Measurements from ENCODE around the gene PPP1R12B.
A peak's percentile ranks its signal among the peaks of the same experiment; 100 is the strongest.
"Not testable (repeated sequence)": the region's sequence is repeated elsewhere in the genome, so short reads cannot be mapped to it uniquely, and the experiment has no call there.

PPP1R12B gene

DNA sequence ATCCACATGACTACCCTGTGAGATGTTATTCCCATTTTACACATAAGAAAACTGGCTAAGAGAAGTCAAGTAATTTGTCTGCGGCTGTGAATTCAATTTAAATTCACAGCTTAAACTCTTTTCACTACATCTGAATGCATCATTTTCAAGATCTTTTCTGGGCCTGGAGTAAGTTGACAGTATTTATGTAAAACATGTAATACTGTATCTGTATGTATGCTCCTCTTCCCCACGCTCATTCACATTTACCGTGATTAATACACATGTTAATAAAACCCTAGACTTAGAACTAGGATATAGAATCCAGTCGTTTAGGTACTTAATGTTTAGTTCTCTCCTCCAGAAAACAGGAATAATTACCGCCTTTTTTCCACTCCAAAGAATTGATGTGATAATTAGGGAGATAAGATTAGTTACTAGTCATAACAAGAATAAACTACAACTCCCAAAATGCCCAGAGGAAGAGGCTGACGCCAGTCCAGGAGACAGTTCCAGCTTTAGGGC is 442 bp upstream of the PPP1R12B start:
- DNase-seq = no peak

DNA sequence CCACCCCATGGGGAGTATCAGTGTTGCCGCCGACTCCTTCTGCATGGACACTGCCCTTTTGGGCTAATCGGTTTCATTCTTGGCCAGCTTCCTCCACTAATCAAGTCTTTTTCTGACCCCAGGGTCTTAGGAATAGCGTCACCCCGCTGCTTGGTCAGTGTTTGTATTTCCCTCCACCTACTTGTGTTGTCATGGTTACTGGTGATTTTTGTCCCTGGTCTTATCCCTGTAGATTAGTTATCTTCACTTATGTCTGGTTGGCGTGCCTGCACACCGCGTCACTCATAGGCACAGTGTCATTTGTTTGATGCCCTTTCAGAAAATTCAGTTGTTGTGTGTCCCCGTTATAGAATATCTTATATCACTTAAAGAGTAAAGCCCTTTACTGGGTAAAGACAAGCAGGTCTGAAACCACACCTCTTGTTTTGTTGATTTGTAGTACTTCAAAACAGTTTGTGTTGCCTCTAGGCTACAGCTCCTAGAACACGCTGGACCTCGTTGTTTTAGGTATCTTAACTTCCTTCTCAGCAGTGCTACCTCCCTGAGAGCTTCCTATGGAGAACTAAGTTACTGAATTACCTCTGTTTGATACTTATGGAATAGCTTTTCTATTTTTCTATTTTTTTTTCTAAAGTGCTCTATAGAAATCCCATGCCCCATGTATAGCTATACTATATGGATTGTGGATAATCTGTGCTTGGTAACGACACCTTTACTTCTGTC is 868 bp downstream of the PPP1R12B start:
- DNase-seq = peak; percentile 19

DNA sequence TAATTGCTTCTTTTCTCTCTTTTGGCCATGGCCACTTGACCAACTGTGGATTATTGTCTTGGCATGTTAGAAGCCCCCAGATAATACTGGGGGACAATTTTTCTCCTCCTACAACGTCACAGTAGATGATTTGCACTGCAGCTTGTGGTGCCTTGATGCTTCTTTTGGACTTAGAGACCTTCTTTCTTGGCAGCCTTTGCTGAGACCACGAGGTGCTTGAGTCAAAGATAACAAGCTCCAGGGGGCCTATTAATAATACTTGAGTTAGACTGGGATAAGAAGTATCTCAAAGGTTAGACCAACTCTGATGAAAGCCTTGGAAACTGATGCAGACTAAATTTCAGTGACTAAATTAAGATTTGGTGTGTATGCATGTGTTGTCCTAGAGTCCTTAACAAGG is 3.2 kb downstream of the PPP1R12B start:
- DNase-seq = peak; percentile 49

DNA sequence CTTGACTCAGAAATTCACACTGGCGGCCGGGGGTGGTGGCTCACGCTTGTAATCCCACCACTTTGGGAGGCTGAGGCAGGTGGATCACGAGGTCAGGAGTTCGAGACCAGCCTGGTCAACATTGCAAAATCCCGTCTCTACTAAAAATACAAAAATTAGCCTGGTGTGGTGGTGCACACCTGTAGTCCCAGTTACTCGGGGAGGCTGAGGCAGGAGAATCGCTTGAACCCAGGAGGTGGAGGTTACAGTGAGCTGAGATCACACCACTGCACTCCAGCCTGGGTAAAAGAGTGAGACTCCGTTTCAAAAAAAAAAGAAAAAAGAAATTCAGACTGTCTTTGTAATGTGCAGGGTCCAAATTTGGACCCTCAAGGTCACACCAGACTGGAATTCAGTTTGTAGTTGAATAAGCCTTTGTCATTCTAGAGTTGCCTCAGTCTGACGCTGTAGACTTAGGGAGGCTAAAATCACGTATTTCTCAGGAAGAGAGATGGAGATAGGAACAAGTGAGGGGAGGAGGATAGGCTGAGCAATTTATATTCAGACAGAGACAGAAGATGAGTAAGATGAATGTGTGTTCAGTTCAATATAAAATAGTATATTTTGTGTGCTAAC is 4.2 kb downstream of the PPP1R12B start:
- DNase-seq = not testable (repeated sequence)

DNA sequence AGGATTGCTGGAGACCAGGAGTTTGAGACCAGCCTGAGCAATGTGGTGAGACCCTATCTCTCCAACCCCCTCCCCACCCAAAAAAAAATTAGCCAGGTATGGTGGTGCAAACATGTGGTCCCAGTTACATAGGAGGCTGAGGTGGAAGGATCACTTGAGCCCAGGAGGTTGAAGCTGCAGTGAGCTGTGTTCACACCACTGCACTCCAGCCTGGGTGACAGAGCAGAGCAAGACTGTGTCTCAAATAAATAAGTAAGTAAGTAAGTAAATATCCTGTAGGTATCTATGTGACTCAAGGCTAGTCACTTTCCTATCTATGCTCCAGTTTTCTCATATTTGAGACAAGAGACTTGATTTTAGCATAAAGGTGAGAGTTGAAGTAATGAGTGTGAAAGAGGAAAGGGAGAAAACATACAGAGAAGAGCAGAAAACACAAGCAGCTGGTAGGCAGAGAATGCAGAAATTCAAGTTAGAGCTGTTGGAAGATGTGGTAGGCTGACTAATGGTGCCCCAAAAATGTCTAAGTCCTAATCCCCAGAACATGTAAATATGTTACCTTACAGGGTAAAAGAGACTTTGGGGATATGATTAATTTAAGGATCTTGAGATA is 7.5 kb downstream of the PPP1R12B start:
- no peak for DNase-seq

DNA sequence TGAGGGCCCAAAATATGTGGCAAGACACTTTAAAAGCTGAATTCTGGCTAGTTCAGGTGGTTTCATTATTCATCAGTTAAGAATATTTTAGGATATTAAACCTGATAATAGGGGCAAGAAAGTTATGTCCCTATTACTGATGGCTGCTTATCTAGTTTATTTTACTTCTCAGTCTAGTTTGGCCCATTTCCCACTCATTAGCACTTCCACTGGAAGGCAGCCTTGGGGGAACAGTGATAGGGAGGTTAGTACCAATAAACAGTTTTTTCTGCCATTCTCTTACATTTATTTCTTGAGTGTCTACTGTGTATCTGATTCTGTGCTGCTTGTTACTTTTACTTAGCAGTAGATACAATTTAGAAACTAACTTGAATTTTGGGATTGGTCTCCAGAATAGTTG is 9.0 kb downstream of the PPP1R12B start:
- no peak for DNase-seq

DNA sequence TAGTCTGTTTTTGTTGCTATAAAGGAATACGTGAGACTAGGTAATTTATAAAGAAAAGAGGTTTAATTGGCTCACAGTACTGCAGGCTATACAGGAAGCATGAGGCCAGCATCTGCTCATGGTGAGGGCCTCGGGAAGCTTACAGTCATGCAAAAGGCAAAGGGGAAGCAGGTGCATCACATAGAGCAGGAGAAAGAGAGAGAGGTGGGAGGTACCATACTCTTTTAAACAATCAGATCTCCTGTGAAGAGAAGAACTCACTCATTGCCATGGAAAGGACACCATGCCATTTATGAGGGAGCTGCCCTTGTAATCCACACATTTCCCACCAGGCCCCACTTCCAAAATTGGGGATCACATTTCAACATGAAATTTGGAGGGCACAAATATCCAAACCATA is 12.7 kb downstream of the PPP1R12B start:
- DNase-seq = no peak

DNA sequence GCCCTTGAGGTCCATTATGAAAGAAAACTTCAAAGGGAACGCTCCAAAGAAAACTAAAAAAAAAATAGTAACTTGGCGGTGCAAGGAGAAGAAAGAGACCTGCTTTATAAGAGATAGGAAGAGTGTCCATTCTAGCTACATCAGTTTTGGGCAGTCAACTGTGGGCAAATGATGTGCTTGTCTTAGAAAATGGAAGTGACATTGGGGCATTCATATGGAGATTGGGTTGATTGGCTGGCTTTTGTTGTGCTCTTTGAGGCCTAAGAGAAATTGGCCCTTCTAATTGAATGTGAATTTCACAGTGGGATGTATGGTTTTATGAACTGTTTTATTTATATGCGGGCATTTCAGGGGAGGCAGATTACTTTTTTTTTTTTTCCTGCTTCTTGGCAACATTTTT is 13.2 kb downstream of the PPP1R12B start:
- no peak for DNase-seq

DNA sequence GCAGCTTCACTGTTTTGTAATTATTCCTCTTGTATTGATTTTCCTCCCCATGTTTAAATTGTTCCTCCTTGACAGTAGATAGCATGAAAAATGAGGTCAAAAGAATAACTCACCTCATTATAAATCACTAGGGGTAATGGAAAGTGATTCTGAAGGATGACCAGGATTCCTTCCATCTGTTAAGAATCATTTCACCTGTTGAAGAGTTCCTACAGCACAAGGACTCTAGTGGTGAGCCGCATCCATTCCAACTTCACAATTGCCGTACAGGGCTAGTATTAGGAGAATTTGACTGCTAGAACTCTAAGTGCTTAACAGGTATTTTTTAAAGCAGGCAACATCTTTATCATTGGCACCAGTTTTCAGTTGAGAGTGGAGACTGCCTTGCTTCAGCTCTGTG is 13.7 kb downstream of the PPP1R12B start:
- no peak for DNase-seq

DNA sequence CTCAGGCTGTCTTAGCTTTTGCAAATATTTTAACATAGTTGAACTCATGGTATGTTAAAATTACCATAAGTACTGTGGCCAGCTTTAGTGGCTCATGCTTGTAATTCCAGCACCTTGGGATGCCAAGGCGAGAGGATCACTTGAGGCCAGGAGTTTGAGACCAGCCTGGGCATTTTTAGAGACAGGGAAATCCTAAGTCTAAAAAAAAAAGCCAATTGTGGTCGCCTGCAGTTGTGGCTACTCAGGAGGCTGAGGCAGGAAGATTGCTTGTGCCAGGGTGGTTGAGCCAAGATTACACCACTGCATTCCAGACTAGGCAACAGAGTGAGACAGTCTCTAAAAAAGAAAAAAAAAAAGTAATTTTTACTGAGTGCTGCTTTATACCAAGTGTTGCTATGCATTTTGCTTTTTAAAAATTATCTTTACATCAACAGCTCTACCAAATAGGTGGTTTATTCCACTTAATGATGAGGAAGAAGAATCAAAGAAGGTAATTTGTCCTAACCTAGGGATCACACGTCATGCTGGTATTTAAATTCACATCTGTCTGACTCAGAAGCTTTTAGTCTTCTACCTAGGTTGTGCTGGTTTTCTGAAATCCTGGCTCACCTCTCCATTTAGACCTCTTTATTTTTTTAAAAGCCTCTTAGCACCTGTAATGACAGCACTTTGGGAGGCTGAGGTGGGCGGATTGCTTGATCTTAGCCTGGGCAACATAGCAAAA is 16.8 kb downstream of the PPP1R12B start:
- DNase-seq = peak; percentile 61

DNA sequence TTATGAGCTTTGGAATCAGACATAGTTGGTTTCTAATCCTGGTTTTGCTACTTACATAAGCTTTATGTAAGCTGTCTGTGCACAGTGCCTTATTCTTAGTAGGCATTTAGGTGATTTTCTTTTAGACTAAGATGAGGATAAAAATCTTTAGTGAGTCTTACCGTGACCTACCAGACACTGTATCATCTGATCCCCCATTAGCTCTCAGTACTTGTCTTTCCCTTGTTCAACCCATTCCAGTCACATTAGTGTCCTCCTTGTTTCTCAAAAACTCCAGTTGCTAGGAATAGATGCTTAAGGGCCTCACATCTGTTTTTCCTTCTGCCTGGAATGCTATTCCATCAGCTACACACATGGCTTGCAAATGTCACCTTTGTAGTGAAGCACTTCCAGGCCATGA is 18.8 kb downstream of the PPP1R12B start:
- peak; percentile 60 for DNase-seq

DNA sequence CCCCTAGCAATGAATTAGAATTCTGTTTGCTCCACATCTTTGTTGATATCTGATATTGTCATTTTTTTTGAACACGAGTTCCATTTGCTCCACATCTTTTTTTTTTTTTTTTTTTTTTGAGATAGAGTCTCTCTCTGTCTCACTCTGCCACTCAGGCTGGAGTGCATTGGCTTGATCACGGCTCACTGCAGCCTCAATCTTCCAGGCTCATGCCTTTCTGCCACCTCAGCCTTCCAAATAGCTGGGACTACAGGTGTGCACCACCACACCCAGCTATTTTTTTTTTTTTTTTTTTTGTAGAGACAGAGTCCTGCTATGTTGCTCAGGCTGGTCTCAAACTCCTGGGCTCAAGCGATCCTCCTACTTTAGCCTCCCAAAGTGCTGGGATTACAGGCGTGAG is 22.4 kb downstream of the PPP1R12B start:
- DNase-seq = not testable (repeated sequence)

DNA sequence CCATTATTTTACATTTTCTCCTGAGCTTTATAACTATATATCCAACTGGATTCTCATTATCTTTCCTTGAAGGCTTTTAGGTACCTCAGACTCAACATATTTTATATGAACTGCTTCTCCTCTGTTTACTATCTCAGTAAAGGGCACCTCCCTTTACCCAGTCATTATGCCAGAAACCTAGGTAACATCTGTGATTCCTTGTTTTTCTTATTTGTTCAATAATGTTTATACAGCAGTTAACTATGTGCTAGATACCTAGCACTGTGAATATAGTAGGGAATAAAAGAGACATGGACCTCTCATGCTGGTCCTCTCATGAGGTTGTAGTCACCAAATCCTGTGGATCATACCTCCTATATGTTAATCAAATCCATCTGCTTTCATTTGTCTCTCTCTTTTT is 25.6 kb downstream of the PPP1R12B start:
- DNase-seq = no peak

DNA sequence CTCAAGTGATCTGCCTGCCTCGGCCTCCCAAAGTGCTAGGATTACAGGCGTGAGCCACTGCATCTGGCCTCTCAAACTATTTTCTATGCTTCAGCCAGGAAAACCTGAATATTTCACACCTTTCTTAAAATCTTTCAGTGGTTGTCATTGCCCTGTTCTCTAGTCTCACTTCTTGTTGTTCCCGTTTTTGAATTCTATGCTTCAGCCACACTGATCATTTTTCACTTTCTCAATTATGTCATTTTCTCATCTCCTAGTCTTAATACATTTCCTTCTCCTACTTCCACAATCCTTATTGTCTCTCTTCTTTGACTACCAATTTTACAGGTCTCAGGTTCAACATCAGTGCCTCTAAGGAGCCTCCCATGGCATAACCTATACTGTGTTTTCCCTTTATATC is 26.7 kb downstream of the PPP1R12B start:
- not testable (repeated sequence) for DNase-seq

DNA sequence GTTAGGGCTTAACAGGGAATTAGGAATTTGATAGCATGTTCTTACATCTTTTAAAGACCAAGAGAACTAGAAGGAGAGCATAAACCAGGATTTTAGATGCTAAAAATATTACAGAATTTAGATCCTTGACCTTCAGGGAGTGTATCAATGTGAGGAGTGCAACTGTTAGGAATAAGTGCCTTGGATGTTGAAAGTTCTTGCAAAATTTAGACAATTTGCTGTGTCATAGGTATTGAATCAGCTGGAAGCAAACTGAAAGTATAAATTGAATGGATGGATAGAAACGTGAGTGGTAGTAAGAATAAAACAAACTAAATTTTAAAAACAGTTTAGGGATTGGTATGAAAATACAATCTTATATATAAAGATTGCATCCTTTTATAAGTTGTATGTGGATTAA is 27.7 kb downstream of the PPP1R12B start:
- peak; percentile 37 for DNase-seq

DNA sequence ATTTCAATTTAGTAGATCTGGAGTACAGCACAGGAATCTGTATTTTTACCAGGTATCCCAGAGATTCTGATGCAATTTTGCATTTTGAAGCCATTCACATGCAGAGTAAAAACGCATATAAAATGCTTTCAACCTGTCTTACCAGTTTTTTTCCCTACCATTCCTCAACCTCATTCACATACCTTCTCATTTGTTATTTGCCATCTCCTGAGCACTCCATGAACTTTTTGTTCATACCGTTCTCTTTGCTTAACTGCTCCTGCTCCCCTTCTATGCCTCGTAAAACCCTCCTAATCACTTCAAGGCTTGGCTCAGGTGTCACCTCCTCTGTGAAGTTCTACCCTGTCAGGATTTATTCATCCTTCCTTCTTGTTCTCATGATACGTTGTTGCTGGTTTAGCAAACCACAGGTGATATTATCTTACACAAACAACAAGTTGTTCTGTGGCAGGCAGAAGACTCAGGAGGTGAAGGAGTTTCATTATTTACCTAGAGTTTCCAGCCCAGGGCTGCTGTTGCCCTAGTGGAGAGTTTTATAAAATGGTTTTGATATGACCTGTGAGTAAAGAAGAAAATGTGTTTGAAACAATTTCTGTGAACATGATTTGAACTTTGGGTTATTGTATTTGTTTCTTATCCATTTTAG is 31.5 kb downstream of the PPP1R12B start:
- DNase-seq = not testable (repeated sequence)

DNA sequence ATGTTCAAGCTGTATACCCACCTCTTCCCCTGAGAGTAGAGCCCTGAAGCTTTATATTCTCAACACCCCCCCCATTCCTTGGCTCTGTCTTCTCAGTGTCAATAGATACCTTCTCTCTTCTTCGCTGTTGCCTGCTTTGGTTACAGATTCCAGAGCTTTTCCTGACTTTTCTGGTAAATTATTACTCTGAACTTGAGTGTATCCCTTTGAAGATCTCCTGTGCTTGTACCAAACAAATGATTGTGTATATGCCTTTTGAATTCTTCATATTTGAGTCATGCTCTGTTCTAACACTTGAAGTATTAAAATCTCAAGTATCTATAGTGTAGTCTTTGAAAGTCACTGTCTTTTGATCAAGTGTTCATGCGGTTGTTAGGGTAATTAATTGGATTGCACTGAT is 32.0 kb downstream of the PPP1R12B start:
- peak; percentile 36 for DNase-seq

DNA sequence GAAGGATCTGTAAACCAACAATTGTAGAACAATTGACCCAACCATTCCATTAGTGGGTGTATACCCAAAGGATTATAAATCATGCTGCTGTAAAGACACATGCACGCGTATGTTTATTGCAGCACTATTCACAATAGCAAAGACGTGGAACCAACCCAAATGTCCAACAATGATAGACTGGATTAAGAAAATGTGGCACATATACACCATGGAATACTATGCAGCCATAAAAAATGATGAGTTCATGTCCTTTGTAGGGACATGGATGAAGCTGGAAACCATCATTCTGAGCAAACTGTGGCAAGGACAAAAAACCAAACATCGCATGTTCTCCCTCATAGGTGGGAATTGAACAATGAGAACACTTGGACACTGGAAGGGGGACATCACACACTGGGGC is 33.4 kb downstream of the PPP1R12B start:
- DNase-seq = not testable (repeated sequence)

DNA sequence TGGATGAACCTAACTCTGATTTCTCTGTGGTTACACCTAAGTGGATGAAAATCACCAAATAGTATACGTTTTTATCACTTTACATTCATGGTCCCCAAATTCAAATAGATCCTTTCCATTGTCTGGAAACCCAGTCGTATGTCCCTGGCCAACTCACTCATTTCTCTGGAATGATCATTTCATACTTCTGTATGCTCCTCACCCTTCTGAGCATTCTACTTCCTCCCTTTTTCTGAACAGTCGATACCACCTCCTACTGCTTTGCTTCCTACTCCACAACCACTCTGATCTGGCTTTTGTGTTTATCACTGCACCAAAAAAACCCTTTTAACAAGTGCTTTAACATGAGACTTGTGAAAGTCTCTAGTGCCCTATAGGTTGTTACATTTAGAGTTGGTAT is 47.3 kb downstream of the PPP1R12B start:
- peak; percentile 59 for DNase-seq

DNA sequence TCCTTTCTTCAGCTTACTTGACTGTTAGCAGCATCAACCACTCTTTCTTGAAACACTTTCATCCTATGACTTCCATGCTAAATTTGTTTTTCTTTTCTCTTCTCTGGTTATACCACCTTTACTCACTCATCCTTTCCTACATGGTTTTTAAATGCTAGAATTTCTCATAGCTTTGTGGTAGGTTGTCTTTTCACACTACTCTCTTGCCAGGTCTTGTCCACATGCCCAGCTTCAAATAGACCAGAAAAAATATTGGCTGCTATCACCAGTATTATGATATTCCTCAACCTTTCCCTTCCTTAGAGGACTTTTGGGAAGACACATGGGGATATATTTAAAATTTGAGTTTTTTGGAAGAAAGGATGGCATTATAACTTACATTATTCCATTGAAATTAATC is 48.8 kb downstream of the PPP1R12B start:
- DNase-seq = no peak

DNA sequence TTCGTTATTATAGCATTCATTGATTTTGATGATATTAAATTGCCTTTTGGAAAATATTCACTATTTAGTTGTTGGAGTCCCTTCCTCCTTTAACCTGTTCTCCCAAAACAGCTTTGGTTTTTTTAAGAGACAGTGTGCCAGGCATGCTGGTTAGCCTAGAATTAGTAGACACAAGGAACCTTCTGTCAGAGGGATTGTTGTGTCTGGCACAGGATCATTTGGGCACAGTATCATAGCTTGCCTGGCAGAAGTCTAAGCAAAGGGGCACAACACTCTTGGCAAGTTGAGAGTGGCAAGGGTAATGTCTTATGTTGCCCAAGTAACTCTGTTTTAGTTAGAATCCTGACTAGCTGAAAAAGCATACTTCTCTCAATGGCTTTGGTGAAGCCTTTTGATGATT is 49.9 kb downstream of the PPP1R12B start:
- not testable (repeated sequence) for DNase-seq

DNA sequence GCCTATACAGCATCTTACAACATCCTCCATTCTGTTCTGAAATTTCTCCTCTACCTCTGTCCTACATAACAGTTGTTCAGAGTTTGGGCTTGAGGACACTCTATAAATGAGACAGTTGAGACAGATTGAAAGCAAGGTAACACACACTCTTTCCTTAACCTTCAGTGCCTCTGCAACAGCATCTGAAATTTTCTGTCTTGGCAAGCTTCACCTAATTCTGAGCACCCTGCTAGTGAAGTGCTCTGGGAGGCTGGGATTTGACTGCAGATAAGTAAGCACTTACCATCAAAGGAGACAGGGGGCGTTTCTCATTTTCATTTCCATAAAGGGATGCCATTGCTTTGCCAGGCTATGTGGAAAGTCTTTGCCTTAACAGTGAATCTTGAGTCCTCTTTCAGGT is 53.3 kb downstream of the PPP1R12B start:
- DNase-seq = not testable (repeated sequence)

DNA sequence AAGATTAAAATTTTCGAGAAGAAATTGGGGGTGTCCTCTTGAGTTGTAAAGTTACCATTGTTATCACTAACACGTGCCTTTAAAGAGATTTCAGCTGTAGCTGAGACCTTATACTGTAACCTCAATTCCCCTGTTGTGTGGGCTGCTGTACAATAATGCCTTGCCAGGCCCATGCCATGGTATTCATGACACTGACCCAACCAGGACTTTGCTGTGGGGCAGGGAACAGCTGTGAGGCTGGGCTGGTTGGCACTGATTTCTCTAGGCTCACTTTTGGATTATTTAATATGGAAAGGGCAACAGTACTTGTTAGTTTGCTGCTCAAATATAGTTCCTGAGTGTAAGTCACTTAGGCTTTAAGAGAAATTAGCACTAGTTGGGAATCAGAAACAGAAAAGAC is 54.9 kb downstream of the PPP1R12B start:
- DNase-seq = not testable (repeated sequence)
